ENCODE data around the gene LRRC52. TPM values are rescaled to one million over a fixed set of nuclear protein-coding genes. Genes with fewer than 3 reads are reported as not detected.
"Not testable (repeated sequence)": the region's sequence is repeated elsewhere in the genome, so short reads cannot be mapped to it uniquely, and the experiment has no call there.

LRRC52 gene
- total RNA-seq, 1 donor from 2014 or later, result not detected

- no peaks in the 10 kb centered on the region for H3K9me3 Mint-ChIP-seq
- peaks cover 7% of the 10 kb centered on the region for H3K4me1 Mint-ChIP-seq (ENCODE audit: unreplicated experiment)
- no peaks in the 10 kb centered on the region for H3K36me3 Mint-ChIP-seq
- TF ChIP-seq, protein P1, sequence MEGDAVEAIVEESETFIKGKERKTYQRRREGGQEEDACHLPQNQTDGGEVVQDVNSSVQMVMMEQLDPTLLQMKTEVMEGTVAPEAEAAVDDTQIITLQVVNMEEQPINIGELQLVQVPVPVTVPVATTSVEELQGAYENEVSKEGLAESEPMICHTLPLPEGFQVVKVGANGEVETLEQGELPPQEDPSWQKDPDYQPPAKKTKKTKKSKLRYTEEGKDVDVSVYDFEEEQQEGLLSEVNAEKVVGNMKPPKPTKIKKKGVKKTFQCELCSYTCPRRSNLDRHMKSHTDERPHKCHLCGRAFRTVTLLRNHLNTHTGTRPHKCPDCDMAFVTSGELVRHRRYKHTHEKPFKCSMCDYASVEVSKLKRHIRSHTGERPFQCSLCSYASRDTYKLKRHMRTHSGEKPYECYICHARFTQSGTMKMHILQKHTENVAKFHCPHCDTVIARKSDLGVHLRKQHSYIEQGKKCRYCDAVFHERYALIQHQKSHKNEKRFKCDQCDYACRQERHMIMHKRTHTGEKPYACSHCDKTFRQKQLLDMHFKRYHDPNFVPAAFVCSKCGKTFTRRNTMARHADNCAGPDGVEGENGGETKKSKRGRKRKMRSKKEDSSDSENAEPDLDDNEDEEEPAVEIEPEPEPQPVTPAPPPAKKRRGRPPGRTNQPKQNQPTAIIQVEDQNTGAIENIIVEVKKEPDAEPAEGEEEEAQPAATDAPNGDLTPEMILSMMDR (conservative IDR thresholded peaks at IDR 0.05), result no peak
- no peak overlapping the region for H3K4me3 Mint-ChIP-seq
- DNase-seq (ENCODE audit: extremely low spot score, unreplicated experiment), result no peak
- H3K27me3 Mint-ChIP-seq, result peaks cover 39% of the 10 kb centered on the region
- H3K27ac Mint-ChIP-seq, result no peak overlapping the region
Observed at GRCh38 chr1:165580931-165581871, 37.4 kb downstream of the LRRC52 start.

DNA sequence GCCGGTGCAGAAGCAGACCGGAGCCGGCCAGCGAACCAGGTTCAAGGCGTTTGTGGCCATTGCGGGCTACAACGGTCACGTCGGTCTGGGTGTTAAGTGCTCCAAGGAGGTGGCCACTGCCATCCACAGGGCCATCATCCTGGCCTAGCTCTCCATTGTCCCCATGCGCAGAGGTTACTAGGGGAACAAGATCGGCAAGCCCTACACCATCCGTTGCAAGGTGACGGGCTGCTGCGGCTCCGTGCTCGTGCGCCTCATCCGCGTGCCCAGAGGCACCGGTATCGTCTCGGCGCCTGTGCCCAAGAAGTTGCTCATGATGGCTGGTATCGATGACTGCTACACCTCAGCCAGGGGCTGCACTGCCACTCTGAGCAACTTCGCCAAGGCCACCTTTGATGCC lies 38.1 kb downstream of the LRRC52 start:
- H3K4me1 Mint-ChIP-seq (ENCODE audit: unreplicated experiment), result peaks cover 10% of the 10 kb centered on the region
- DNase-seq (ENCODE audit: extremely low spot score, unreplicated experiment), result no peak
- no peaks in the 10 kb centered on the region for H3K36me3 Mint-ChIP-seq
- H3K27ac Mint-ChIP-seq, result no peak overlapping the region
- no peaks in the 10 kb centered on the region for H3K9me3 Mint-ChIP-seq
- TF ChIP-seq, protein P1 (conservative IDR thresholded peaks at IDR 0.05), result no peak
- H3K27me3 Mint-ChIP-seq, result peaks cover 34% of the 10 kb centered on the region
- H3K4me3 Mint-ChIP-seq, result no peak overlapping the region

DNA sequence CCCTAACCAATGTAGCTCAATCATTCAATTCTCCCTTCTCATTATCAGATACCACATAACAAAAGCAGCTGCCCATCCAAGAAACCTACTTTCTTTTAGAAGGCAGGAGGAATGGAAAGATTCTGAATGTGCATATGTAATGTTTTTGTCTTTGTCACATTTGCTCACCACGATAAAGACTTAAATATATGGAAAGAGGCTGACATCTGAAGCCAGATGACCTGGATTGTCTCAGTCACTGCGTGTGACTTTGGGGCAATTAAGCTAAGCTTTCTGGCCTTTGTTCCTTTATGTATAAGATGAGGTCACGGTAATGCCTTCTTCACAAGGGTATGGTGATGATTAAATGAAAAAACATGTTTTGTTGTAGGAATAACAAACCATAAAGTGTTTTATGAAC lies 42.6 kb downstream of the LRRC52 start:
- no peaks in the 10 kb centered on the region for H3K9me3 Mint-ChIP-seq
- no peaks in the 10 kb centered on the region for H3K36me3 Mint-ChIP-seq
- H3K4me1 Mint-ChIP-seq (ENCODE audit: unreplicated experiment), result peaks cover 10% of the 10 kb centered on the region
- H3K4me3 Mint-ChIP-seq, result no peak overlapping the region
- peaks cover 47% of the 10 kb centered on the region for H3K27me3 Mint-ChIP-seq
- no peak overlapping the region for H3K27ac Mint-ChIP-seq
- TF ChIP-seq, protein P1 (conservative IDR thresholded peaks at IDR 0.05), result no peak
- no peak for DNase-seq (ENCODE audit: extremely low spot score, unreplicated experiment)

DNA sequence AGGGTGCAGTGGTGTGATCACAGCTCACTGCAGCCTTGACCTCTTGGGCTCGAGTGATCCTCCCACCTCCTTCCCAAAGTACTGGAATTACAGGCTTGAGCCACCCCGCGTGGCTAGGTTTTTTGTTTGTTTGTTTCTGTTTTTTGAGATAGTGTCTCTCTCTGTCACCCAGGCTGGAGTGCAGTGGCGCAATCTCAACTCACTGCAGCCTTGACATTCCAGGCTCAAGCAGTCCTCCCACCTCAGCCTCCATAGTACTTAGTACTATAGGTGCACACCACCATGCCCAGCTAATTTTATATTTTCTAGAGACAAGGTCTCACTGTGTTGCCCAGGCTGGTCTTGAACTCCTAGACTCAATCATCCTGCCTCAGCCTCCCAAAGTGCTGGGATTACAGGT lies 47.6 kb downstream of the LRRC52 start:
- not testable (repeated sequence) for H3K36me3 Mint-ChIP-seq; H3K9me3 Mint-ChIP-seq; H3K4me3 Mint-ChIP-seq; DNase-seq (ENCODE audit: extremely low spot score, unreplicated experiment); H3K4me1 Mint-ChIP-seq (ENCODE audit: unreplicated experiment); H3K27ac Mint-ChIP-seq
- peaks cover 57% of the 10 kb centered on the region for H3K27me3 Mint-ChIP-seq

GRCh38 chr1:165592945-165593823 lies 49.4 kb downstream of the LRRC52 start:
- TF ChIP-seq, protein P1 (conservative IDR thresholded peaks at IDR 0.05), result peak; percentile 95
- Mint-ChIP-seq H3K27ac (no peak overlapping the region), H3K27me3 (peaks cover 53% of the 10 kb centered on the region), H3K9me3 (no peaks in the 10 kb centered on the region), H3K4me3 (no peak overlapping the region), H3K4me1 (ENCODE audit: unreplicated experiment) (peaks cover 10% of the 10 kb centered on the region), H3K36me3 (no peaks in the 10 kb centered on the region)
- peak; percentile 80 for DNase-seq (ENCODE audit: extremely low spot score, unreplicated experiment)
